GM23338 (cell line): ENCODE measurements around the gene RFPL4AL1.

ENCODE experiments used
- CTCF ChIP-seq, 2 experiments: fragments of 200-600 bp in 1 of 2; sonication (generic) in 1 of 2; conservative IDR thresholded peaks; 2 replicates each; pipeline versions ENCODE4 v1.5.1 to v1.6.1; 2016 to 2017; ENCODE audit warnings: antibody characterized with exemption in 2 of 2, low read depth in 2 of 2, mild to moderate bottlenecking in 2 of 2, moderate library complexity in 1 of 2
- EZH2 ChIP-seq: fragments of 200-600 bp; sonication (generic); IDR thresholded peaks from one replicate; pipeline ENCODE4 v1.8.0; 2017; ENCODE audit warnings: antibody characterized with exemption, mild to moderate bottlenecking, low read depth; ENCODE audit not compliant: unreplicated experiment
- EZH2phosphoT487 ChIP-seq: fragments of 200-600 bp; sonication (generic); IDR thresholded peaks from one replicate; pipeline ENCODE4 v1.8.1; 2018; ENCODE audit warnings: antibody characterized with exemption; ENCODE audit not compliant: unreplicated experiment

DNA sequence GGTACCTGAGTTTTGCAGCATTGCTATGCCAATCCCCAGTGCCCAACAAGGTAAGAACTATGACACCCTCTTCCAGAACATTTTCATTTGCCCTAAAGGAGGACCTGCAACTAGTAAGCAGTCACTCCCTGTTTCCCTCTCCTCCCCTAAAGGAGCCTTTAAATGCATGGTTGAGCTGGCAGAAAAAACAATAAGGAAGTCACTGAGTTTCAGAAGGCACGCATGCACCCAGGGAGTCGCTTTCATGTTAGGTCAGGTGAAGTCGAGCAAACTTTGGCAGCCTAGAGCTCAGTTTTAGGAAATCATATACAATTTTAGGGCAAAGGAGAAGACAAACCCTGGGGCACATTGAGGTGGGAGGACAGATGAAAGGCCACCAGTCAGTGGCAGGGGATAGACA lies 51.1 kb downstream of the RFPL4AL1 start:
- no peak for TF ChIP-seq CTCF (conservative IDR thresholded peaks at IDR 0.05; ENCODE audit: low read depth in 2 of 2)
- no peak for TF ChIP-seq EZH2
- no peak for TF ChIP-seq EZH2phosphoT487
